ENCODE data around the gene TLL1.

DNA sequence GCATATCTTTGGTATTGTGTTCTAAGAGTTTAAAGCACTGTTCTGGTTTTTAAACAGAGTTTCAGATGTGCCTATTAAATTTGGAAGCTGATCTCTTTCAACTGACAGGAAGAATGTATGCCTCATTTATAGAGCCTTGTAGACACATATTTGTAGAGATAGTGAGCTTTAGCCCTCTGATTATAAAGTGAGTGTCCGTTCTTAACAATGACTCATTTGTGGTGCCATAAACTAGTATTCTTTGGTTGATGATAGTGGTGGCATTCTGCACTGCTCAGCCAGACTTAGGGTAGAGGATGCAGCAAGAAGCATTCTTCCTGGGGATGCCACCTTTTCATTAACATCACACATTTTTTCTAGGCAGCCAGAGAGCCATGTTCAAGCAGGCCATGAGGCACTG is 121.7 kb downstream of the TLL1 start:
- no peak for TF ChIP-seq EZH2phosphoT487 (conservative IDR thresholded peaks at IDR 0.05; ENCODE audit: low read length)
- TF ChIP-seq CTCF (IDR thresholded peaks at IDR 0.05; ENCODE audit: insufficient read depth, low read length, poor library complexity, severe bottlenecking): no peak

Data from SU-DHL-6 (cell line).